Measurements from ENCODE around the gene C16orf96. TPM values are rescaled to one million over a fixed set of nuclear protein-coding genes. Genes with fewer than 3 reads are reported as not detected.

The C16orf96 gene
- total and polyA plus RNA-seq, 2 of the 13 experiments (the other 11 are each of a cell fraction or from before 2014, with no cell fraction given), result 0.03 TPM; not detected in 1

DNA sequence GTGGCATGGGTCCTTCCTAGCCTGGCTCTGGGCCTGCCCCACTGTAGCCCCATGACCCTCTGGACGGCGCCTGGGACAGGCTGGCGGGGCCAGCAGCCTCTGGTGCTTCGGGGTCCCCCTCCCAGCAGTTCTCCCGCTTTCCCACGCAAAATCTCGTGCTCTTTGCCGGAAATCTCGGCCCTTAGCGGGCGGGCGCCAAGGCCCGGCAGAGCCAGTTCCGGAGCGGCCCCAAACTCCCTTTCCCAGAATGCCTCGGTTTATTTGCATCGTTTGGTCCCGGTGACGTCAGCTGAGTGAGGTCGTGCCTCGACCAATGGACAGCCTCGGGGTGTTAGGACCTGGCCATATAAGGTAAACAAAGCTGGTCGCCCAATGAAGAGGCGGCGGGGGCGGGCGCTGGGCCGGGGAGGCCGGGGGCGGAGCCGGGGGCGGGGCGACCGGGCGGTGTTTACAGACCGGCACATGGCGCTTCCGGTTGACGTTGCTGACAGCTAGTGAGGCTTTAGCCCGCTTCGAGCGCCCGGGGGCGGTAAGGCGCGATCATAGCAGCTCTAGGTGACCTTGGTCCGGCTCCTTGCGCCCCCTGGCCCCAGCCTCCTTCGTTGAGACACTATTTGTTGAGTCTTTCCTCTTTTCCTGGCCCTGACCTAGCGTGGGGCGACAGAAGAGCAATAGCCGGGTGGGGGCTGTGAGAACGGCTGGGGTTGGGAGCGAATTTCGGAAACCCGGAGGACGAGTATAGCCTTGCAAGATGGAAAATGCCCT, 60.1 kb downstream of the C16orf96 start (continued):
- TF ChIP-seq, protein P1, sequence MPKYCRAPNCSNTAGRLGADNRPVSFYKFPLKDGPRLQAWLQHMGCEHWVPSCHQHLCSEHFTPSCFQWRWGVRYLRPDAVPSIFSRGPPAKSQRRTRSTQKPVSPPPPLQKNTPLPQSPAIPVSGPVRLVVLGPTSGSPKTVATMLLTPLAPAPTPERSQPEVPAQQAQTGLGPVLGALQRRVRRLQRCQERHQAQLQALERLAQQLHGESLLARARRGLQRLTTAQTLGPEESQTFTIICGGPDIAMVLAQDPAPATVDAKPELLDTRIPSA (CRISPR knock-in tag; IDR thresholded peaks at IDR 0.05; ENCODE audit: borderline replicate concordance), result no peak
- TF ChIP-seq NONO (IDR thresholded peaks at IDR 0.05), result no peak
- peak; percentile 43; the same call in 1 of the 2 replicates for TF ChIP-seq NONO (CRISPR knock-in tag; conservative IDR thresholded peaks at IDR 0.05)
- no peak for TF ChIP-seq ZNF747 (CRISPR knock-in tag; IDR thresholded peaks at IDR 0.05; ENCODE audit: borderline replicate concordance)
- no peak for TF ChIP-seq ZNF225 (CRISPR knock-in tag; IDR thresholded peaks at IDR 0.05)
- TF ChIP-seq, protein P2, sequence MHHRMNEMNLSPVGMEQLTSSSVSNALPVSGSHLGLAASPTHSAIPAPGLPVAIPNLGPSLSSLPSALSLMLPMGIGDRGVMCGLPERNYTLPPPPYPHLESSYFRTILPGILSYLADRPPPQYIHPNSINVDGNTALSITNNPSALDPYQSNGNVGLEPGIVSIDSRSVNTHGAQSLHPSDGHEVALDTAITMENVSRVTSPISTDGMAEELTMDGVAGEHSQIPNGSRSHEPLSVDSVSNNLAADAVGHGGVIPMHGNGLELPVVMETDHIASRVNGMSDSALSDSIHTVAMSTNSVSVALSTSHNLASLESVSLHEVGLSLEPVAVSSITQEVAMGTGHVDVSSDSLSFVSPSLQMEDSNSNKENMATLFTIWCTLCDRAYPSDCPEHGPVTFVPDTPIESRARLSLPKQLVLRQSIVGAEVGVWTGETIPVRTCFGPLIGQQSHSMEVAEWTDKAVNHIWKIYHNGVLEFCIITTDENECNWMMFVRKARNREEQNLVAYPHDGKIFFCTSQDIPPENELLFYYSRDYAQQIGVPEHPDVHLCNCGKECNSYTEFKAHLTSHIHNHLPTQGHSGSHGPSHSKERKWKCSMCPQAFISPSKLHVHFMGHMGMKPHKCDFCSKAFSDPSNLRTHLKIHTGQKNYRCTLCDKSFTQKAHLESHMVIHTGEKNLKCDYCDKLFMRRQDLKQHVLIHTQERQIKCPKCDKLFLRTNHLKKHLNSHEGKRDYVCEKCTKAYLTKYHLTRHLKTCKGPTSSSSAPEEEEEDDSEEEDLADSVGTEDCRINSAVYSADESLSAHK (CRISPR knock-in tag; IDR thresholded peaks at IDR 0.05; ENCODE audit: borderline replicate concordance), result no peak
- no peak for TF ChIP-seq ZNF567 (CRISPR knock-in tag; IDR thresholded peaks at IDR 0.05; ENCODE audit: borderline replicate concordance)
- TF ChIP-seq RFXAP (CRISPR knock-in tag; IDR thresholded peaks at IDR 0.05; ENCODE audit: borderline replicate concordance), result peak; percentile 21; the same call in 1 of the 2 replicates
- no peak for TF ChIP-seq PHF5A (CRISPR knock-in tag; IDR thresholded peaks at IDR 0.05; ENCODE audit: low read depth, unreplicated experiment)
- no peak for TF ChIP-seq ZNF317 (CRISPR knock-in tag; IDR thresholded peaks at IDR 0.05)
- TF ChIP-seq CCDC6 (CRISPR knock-in tag; IDR thresholded peaks at IDR 0.05), result peak; percentile 52; the same call in 1 of the 2 replicates
- TF ChIP-seq RARA (CRISPR knock-in tag; IDR thresholded peaks at IDR 0.05), result no peak
- TF ChIP-seq, protein P3, sequence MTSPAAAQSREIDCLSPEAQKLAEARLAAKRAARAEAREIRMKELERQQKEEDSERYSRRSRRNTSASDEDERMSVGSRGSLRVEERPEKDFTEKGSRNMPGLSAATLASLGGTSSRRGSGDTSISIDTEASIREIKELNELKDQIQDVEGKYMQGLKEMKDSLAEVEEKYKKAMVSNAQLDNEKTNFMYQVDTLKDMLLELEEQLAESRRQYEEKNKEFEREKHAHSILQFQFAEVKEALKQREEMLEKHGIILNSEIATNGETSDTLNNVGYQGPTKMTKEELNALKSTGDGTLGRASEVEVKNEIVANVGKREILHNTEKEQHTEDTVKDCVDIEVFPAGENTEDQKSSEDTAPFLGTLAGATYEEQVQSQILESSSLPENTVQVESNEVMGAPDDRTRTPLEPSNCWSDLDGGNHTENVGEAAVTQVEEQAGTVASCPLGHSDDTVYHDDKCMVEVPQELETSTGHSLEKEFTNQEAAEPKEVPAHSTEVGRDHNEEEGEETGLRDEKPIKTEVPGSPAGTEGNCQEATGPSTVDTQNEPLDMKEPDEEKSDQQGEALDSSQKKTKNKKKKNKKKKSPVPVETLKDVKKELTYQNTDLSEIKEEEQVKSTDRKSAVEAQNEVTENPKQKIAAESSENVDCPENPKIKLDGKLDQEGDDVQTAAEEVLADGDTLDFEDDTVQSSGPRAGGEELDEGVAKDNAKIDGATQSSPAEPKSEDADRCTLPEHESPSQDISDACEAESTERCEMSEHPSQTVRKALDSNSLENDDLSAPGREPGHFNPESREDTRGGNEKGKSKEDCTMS (CRISPR knock-in tag; conservative IDR thresholded peaks at IDR 0.05), result no peak
- no peak for TF ChIP-seq NCOA2 (CRISPR knock-in tag; IDR thresholded peaks at IDR 0.05)
- TF ChIP-seq ESRRA (CRISPR knock-in tag; IDR thresholded peaks at IDR 0.05; ENCODE audit: low read depth), result peak; percentile 82; the same call in 1 of the 2 replicates
- TF ChIP-seq HOXA3 (CRISPR knock-in tag; IDR thresholded peaks at IDR 0.05), result peak; percentile 74; the same call in 1 of the 2 replicates
- TF ChIP-seq, protein P4, sequence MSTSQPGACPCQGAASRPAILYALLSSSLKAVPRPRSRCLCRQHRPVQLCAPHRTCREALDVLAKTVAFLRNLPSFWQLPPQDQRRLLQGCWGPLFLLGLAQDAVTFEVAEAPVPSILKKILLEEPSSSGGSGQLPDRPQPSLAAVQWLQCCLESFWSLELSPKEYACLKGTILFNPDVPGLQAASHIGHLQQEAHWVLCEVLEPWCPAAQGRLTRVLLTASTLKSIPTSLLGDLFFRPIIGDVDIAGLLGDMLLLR (CRISPR knock-in tag; IDR thresholded peaks at IDR 0.05), result no peak
- no peak for TF ChIP-seq KLF13 (CRISPR knock-in tag; IDR thresholded peaks at IDR 0.05)
- TF ChIP-seq HMGA1 (CRISPR knock-in tag; conservative IDR thresholded peaks at IDR 0.05), result no peak
- 0 out of 2 replicates have a peak, but pooled peaks have one; percentile 32 for TF ChIP-seq ZNF557 (CRISPR knock-in tag; IDR thresholded peaks at IDR 0.05)

All from HepG2 (cell line).